Central memory CD8-positive, alpha-beta T cell (primary cell): ENCODE data around the gene TPRA1.

Source experiments
- ATAC-seq: fragments of 150-1000 bp; cut with Tn5 transposase; replicated peaks from 2 replicates; pipeline ENCODE4 v1.10.0; 2022; ENCODE audit warnings: mild to moderate bottlenecking, moderate FRiP score, moderate number of reproducible peaks; ENCODE audit not compliant: poor library complexity, severe bottlenecking; ENCODE audit errors: extremely low read depth
- DNase-seq, 2 donors: peaks; one replicate each; pipeline ENCODE4 v3.0.0; 2021; ENCODE audit warnings: low spot score in 2 of 2
- H3K27ac Mint-ChIP-seq: one replicate; pipeline ENCODE4 v1.8.0; 2022; ENCODE audit warnings: low read depth, mild to moderate bottlenecking, moderate library complexity, mixed read lengths
- H3K27me3 Mint-ChIP-seq: one replicate; pipeline ENCODE4 v1.8.0; 2022; ENCODE audit warnings: mixed read lengths
- H3K36me3 Mint-ChIP-seq: one replicate; pipeline ENCODE4 v1.8.0; 2022; ENCODE audit warnings: mild to moderate bottlenecking, moderate library complexity, mixed read lengths; ENCODE audit not compliant: insufficient read depth
- H3K4me1 Mint-ChIP-seq: one replicate; pipeline ENCODE4 v1.8.0; 2022; ENCODE audit warnings: mixed read lengths
- H3K4me3 Mint-ChIP-seq: one replicate; pipeline ENCODE4 v1.8.0; 2022; ENCODE audit warnings: mild to moderate bottlenecking, moderate library complexity, mixed read lengths
- H3K9me3 Mint-ChIP-seq: one replicate; pipeline ENCODE4 v1.8.0; 2022; ENCODE audit warnings: mixed read lengths

The TPRA1 gene

DNA sequence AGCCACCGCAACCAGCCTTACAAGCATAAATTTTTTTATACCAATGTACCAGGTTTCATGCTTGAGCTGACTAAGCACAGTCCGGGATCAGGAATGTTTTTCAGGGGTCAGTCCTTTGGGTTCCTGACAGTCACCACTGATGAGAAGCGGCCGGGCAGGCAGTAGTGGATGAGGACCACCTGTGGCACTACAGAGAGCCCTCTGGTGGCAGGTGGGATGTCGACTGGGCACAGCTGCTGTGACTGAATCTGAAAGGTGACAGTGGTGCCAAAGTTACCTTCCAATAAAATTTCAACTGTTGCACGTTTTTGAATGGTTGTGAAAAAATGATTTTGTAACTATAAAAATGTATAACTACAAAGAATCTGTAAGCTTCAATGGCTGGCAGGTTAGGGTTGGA, 34.0 kb downstream of the TPRA1 start:
- H3K27me3 Mint-ChIP-seq, result peaks cover 40% of the 10 kb centered on the region
- peaks cover 13% of the 10 kb centered on the region for H3K9me3 Mint-ChIP-seq
- H3K4me3 Mint-ChIP-seq, result no peak overlapping the region
- peaks cover 8% of the 10 kb centered on the region for H3K4me1 Mint-ChIP-seq
- ATAC-seq, result no peak
- H3K27ac Mint-ChIP-seq, result no peak overlapping the region
- no peak for DNase-seq
- no peaks in the 10 kb centered on the region for H3K36me3 Mint-ChIP-seq

DNA sequence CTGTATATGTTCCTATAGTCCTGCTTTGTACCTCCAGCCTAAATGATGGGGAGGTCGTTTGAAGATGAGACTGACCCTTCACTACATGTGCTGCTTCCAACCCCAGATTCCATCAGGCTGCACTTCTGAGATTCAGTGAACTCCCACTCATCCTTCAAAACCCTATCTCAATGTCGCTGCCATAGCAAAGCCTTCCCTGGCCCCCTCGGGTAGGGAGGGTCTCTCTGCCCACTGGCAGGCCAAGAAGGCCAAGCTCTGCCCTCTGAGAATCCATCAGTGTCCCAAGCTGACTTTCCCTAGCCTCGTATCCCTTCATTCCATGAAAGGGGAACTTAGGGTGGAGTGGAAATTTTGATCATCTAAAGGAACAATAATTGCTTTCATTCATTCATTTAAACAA, 35.4 kb downstream of the TPRA1 start:
- ATAC-seq (no peak), DNase-seq (no peak)
- Mint-ChIP-seq H3K36me3 (no peaks in the 10 kb centered on the region), H3K4me1 (peaks cover 3% of the 10 kb centered on the region), H3K27ac (no peak overlapping the region), H3K4me3 (no peak overlapping the region), H3K27me3 (peaks cover 52% of the 10 kb centered on the region), H3K9me3 (peaks cover 6% of the 10 kb centered on the region)

DNA sequence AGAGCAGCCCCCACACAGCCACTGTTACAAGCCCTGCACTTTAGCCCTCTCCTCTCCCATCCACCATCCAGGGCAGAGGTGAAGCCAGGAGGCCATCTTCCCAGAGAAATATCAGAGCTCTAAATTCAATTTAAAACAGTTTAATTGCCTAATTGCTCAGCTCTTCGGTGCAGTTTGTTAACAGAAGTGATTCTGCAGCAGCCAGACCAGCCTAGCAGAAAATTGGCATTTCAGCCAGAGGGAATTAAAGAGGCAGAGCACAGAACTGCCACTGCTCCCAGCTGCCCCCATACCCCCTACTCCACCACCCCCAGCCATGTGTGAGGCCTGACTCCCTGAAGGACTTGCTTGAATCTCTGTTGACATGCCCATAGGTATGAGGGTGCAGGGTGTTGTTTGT, 38.5 kb downstream of the TPRA1 start:
- H3K4me3 Mint-ChIP-seq, result no peak overlapping the region
- H3K4me1 Mint-ChIP-seq, result peaks cover 10% of the 10 kb centered on the region
- H3K9me3 Mint-ChIP-seq, result no peaks in the 10 kb centered on the region
- peaks cover under 1% of the 10 kb centered on the region for H3K36me3 Mint-ChIP-seq
- H3K27me3 Mint-ChIP-seq, result peaks cover 56% of the 10 kb centered on the region
- H3K27ac Mint-ChIP-seq, result no peak overlapping the region
- DNase-seq, result no peak
- no peak for ATAC-seq

DNA sequence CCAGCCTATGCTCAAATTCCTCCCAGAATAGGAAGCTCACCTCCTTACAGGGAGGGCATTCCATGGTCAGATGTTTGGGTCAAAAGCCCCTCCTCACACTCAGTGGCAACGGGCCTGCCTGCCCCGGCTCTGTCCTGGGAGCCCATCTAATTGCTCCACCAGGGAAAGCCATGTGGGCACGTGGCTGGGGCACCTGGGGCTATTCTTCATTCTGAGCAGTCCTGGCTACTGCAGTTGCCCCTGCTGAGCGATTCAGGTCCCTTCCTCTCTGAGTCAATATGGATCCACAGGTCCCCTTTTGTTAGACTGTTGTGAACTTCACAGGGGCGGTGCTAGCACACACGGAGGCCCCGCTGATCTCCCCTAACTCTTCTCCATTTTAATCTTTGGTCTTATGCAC, 39.4 kb downstream of the TPRA1 start:
- peaks cover 56% of the 10 kb centered on the region for H3K27me3 Mint-ChIP-seq

DNA sequence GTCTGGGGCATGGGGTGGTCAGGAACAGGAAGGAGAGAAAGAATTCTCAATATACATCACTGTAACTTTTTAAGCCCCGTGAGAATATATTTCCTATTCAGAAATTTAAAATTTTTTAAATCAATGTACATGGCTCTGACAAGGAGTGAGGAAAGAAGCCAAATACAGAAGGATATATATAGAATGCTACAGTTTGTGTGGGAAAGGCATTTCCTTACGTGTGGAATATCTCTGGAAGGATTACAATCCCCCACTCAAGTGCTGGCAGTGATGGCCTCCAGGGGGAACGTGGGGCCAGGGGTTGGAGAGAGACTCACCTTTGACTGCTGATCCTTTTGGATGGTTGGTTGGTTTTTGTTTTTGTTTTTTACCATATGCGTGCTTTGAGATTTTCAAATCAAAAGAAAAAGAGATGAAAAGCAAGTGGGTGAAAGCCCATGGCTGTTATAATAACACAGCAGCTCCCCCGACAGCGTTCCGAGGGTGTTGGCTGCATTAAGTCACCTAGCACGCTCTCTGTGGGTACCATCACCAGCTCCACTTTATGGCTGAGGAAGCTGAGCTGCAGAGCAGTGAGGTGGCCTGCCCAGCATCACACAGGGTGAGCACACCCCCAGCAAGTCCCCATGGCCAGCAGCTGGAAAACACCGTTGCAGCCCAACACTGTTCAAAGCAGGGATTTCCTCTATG, 39.9 kb downstream of the TPRA1 start:
- ATAC-seq, result no peak
- Mint-ChIP-seq H3K4me3 (no peak overlapping the region), H3K9me3 (no peaks in the 10 kb centered on the region), H3K4me1 (peaks cover 17% of the 10 kb centered on the region), H3K27me3 (peaks cover 56% of the 10 kb centered on the region), H3K36me3 (peaks cover 2% of the 10 kb centered on the region), H3K27ac (no peak overlapping the region)
- DNase-seq, result no peak

More for the DNA sequence above, 39.4 kb downstream of the TPRA1 start:
- no peak overlapping the region for H3K27ac Mint-ChIP-seq
- H3K4me3 Mint-ChIP-seq, result no peak overlapping the region
- peaks cover 17% of the 10 kb centered on the region for H3K4me1 Mint-ChIP-seq
- no peaks in the 10 kb centered on the region for H3K9me3 Mint-ChIP-seq
- no peak for DNase-seq
- peaks cover 2% of the 10 kb centered on the region for H3K36me3 Mint-ChIP-seq
- ATAC-seq, result no peak

DNA sequence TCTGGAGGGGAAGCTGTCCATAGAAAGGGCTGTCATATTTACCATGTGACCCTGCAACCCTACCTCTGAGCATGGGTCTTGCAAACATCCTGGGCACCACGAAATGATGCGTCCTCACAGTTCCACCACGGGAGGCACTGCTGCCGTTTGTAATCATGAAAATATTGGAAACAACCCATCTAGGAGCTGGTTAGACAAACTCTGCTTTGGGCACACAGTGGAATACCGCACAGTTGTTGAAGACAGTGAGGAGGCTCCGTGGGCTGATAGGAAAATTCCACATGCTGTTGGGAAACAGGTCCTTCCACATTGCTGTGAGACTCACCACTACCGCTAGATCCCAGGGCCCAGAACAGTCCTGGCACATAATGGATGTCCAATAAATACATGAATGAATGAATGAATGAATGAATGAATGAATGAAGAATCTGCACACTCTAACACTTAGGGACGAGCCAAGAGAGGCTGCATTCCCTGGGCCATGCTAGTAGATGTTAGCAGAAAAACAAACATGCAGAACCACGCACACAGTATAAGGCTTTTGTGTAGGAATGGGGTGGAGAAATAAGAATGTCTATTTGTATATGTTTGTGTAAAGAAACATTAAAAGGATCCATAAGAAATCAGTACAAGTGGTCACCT, 40.6 kb downstream of the TPRA1 start:
- DNase-seq, result no peak
- peaks cover 17% of the 10 kb centered on the region for H3K4me1 Mint-ChIP-seq
- peaks cover 2% of the 10 kb centered on the region for H3K36me3 Mint-ChIP-seq

DNA sequence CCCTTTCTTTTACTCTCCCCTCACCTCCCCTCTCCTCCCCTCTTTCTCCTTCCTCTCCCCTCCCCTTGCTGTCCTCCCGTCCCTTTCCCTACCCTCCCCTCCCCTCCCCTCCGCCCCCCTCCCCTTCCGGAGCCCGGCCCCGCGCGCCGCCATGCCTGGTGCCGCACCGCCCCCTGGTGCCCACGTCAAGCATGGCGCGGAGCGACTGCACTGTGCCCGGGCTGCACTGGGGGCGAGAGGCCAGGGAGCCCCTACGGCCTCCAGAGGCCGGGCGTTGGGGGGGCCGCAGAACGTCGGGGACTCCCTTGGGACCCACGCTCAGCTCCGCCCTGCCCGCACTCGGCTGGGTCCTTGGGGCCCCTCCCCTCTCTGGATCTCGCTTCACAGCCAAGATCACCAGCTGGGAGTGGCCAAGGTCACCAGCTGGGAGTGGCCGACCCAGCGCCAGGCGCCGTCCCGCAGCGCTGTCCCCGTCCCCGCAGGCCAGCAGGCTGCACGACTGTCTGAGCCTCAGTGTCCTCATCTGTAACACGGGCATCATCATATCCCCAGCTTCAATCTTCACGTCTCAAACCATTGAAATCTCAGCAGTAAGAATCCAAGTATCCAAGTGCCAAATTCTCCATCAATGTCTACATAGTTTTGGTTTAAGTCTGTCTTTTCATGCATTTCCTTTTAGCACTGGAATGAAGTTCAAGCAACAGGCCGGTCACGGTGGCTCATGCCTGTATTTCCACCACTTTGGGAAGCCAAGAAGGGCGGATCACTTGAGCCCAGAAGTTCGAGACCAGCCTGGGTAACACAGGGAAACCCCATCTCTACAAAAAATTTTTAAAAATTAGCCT, 42.5 kb downstream of the TPRA1 start:
- peaks cover 17% of the 10 kb centered on the region for H3K4me1 Mint-ChIP-seq

More for the DNA sequence above, 40.6 kb downstream of the TPRA1 start:
- peaks cover 51% of the 10 kb centered on the region for H3K27me3 Mint-ChIP-seq
- no peak overlapping the region for H3K27ac Mint-ChIP-seq
- ATAC-seq, result no peak
- no peaks in the 10 kb centered on the region for H3K9me3 Mint-ChIP-seq
- H3K4me3 Mint-ChIP-seq, result no peak overlapping the region

DNA sequence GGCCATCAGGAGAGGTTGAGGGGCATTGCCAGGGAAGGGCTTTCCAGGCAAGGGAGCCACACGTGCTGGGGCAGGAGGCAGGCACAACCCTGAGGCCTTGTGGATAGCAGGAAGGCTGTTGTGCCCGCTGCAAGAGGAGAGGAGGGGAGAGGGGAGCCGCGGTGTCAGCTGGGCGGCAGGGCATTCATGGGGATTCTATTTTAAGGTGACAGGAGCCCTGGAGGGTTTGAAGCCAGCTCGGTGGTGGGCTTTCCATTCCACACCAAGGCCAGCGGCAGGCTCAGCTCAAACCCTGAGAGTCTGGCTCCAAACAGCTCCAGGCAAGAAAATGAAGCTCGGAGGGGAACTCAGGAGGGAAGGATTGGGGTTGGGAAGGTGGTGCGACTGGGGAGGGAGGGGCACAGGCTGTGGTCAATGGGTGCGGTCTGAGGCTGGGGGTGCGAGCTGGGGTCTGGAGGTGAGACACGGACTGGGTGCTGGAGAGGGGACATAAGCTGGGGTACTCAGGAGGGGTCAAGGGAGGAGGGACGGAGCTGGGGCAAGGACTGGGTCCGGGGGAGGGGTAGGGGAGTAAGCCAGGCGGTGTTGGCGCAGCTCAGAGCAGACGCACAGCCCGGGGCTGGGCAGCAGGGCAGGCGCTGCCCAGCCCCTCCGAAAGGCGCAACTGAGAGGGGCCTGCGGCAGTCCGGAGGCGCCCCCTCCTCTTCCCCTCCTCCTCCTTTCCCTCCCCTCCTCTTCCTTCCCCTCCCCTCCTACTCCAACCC, 43.4 kb downstream of the TPRA1 start:
- H3K4me1 Mint-ChIP-seq, result peaks cover 17% of the 10 kb centered on the region
- H3K36me3 Mint-ChIP-seq, result peaks cover 2% of the 10 kb centered on the region
- H3K27ac Mint-ChIP-seq, result peak overlapping the region; percentile 66
- DNase-seq (no peak), ATAC-seq (peak; percentile 11)
- H3K9me3 Mint-ChIP-seq, result no peaks in the 10 kb centered on the region
- H3K4me3 Mint-ChIP-seq, result peak overlapping the region; percentile 79
- peaks cover 23% of the 10 kb centered on the region for H3K27me3 Mint-ChIP-seq

More for the DNA sequence above, 42.5 kb downstream of the TPRA1 start:
- Mint-ChIP-seq H3K36me3 (peaks cover 2% of the 10 kb centered on the region), H3K27me3 (peaks cover 31% of the 10 kb centered on the region), H3K4me3 (peak overlapping the region; percentile 79), H3K27ac (no peak overlapping the region), H3K9me3 (no peaks in the 10 kb centered on the region)
- DNase-seq, result peak; percentile 51 to 59
- peak; percentile 83 for ATAC-seq

DNA sequence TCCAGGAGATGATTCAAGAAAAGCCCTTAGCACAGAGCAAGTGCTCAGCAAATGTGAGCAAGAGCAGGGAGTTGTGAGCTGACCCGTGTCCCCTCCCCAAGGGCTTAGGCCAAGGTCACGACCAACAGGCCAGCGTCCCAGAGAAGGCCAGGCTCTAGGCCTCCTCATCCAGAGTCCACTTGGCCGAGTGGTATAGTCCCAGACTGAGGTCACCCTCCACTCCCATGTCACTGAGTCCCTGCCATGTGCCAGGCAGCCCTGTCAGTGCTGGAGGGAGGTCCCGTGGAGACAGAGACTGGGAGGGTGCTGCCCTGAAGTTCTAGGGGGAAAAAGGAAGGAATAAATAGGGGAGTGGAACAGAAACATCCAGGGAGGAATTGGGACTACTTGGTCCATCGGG, 44.0 kb downstream of the TPRA1 start:
- Mint-ChIP-seq H3K27me3 (peaks cover 17% of the 10 kb centered on the region), H3K36me3 (peaks cover 3% of the 10 kb centered on the region), H3K4me3 (peak overlapping the region; percentile 79), H3K9me3 (no peaks in the 10 kb centered on the region), H3K4me1 (peaks cover 17% of the 10 kb centered on the region), H3K27ac (peak overlapping the region; percentile 66)
- no peak for ATAC-seq
- DNase-seq, result no peak

DNA sequence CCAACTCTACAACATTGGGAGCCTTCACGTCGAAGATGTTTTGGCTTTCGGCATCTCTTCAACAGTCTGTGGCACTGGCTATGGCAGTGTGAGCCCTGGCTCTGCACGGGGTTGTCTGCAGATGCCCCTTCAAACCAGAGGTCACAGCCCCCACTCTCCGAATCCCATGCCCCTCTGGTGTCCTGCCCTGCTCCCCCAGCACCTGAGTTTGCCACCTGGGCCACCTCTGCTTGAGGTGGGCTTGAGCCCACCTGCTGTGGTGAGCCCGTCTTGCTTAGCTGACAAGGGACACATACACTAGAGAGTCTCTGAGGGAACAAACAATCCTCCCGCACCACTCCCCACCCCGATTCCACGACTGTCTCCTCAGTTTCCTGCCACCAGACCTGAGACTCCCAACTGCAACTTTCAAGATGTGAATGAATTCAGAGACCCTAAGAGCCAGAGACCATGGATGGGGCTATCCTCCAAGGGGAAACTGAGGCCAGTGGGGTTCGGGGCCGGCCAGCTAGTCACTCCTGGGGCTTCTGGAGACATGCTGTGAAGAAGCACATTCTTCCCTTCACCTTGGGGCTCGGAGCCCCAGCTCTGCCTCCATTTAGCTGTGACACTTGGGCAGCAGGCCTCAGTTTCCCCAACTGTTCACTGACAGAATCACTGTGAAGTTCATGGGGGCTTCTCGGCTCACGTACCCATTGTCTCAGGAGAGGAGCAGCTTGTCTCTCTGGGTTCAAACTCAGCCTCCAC, 44.6 kb downstream of the TPRA1 start:
- ATAC-seq (no peak), DNase-seq (no peak)
- Mint-ChIP-seq H3K27ac (no peak overlapping the region), H3K4me1 (peaks cover 17% of the 10 kb centered on the region), H3K36me3 (peaks cover 3% of the 10 kb centered on the region), H3K4me3 (peak overlapping the region; percentile 21), H3K9me3 (no peaks in the 10 kb centered on the region), H3K27me3 (peaks cover 10% of the 10 kb centered on the region)

DNA sequence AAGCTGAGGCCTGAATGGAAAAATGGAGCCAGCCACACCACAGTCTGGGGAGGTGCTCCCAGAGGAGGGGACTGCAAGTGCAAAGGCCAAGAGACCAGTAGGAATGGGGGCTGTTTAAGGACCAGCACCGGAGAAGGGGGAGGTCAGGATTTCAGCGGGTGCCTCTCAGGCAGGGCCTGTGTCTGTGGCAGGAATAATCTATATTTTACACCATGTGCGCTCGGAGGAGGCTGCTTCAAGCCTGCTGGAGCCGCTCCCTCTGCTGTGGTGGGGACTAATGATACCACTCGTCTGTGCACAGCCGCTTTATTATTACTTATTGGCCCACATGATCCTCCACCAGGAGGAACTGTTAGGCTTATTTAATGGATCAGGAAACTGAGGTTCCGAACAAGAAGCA, 45.3 kb downstream of the TPRA1 start:
- DNase-seq (no peak), ATAC-seq (no peak)
- Mint-ChIP-seq H3K4me3 (no peak overlapping the region), H3K4me1 (peaks cover 17% of the 10 kb centered on the region), H3K27ac (no peak overlapping the region), H3K36me3 (peaks cover 3% of the 10 kb centered on the region), H3K9me3 (no peaks in the 10 kb centered on the region), H3K27me3 (peaks cover 6% of the 10 kb centered on the region)

DNA sequence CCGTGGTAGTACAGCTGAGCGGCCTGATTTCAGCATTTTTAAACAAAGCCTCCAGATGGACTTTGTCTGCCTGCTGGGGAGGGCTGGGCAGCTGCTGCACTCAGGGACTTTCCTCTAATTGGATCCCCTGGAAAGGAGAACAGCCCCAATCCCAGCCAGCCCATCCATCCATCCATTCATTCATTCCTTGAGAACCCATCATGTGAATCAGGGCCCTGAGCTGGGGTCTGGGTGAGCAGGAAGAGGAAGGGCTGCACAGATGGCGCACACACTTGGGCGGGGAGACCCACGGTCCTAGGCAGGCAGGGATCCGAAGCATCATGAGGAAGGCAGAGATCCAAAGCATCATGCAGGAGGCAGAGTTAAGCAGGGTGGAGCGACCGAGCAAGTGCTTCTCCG, 45.7 kb downstream of the TPRA1 start:
- no peak overlapping the region for H3K4me3 Mint-ChIP-seq

More for the DNA sequence above, 45.7 kb downstream of the TPRA1 start:
- DNase-seq (no peak), ATAC-seq (no peak)
- H3K27ac Mint-ChIP-seq, result no peak overlapping the region
- peaks cover 3% of the 10 kb centered on the region for H3K36me3 Mint-ChIP-seq
- H3K4me1 Mint-ChIP-seq, result peaks cover 17% of the 10 kb centered on the region
- peaks cover 5% of the 10 kb centered on the region for H3K27me3 Mint-ChIP-seq
- no peaks in the 10 kb centered on the region for H3K9me3 Mint-ChIP-seq
